HG03060 (cell line): ENCODE data around the gene C22orf15.

Experiments
- ATAC-seq: cut with Tn5 transposase; IDR thresholded peaks from one replicate; pipeline ENCODE4 v1.9.1; 2021; ENCODE audit warnings: low read depth, moderate number of reproducible peaks; ENCODE audit not compliant: unreplicated experiment

Gene C22orf15

GRCh38 chr22:23750367-23750713 lies 12.4 kb upstream of the C22orf15 start:
- no peak for ATAC-seq

GRCh38 chr22:23750714-23751440 lies 11.9 kb upstream of the C22orf15 start, which contains the start of gene ZNF70:
Gene ZNF70 (minus strand): TSS chr22:23751112. CDS start chr22:23745140, 5,972 bp downstream.
- no peak for ATAC-seq

- no peak for ATAC-seq
Observed at GRCh38 chr22:23751441-23751996, 11.3 kb upstream of the C22orf15 start.

GRCh38 chr22:23752090-23752691 lies 10.6 kb upstream of the C22orf15 start:
- no peak for ATAC-seq

- ATAC-seq = no peak
Observed at GRCh38 chr22:23752750-23753149, 10.0 kb upstream of the C22orf15 start.

GRCh38 chr22:23753385-23753784 lies 9.4 kb upstream of the C22orf15 start:
- ATAC-seq = no peak

- ATAC-seq = no peak
Observed at GRCh38 chr22:23754220-23754919, 8.4 kb upstream of the C22orf15 start, which contains the start of gene VPREB3. Gene VPREB3 (minus strand): TSS chr22:23754425. CDS start chr22:23754363, 62 bp downstream.

- no peak for ATAC-seq
Observed at GRCh38 chr22:23754980-23755636, 7.7 kb upstream of the C22orf15 start.

- no peak for ATAC-seq
Observed at GRCh38 chr22:23755711-23756110, 7.1 kb upstream of the C22orf15 start.

GRCh38 chr22:23756891-23757290 lies 5.9 kb upstream of the C22orf15 start:
- ATAC-seq = no peak

GRCh38 chr22:23759566-23759965 lies 3.2 kb upstream of the C22orf15 start:
- ATAC-seq = no peak

- no peak for ATAC-seq
Observed at GRCh38 chr22:23760056-23760455, 2.7 kb upstream of the C22orf15 start.

GRCh38 chr22:23763579-23763945 lies 772 bp downstream of the C22orf15 start:
- ATAC-seq = no peak

GRCh38 chr22:23763954-23764353 lies 1.2 kb downstream of the C22orf15 start:
- ATAC-seq = no peak

GRCh38 chr22:23764899-23765881 lies 2.4 kb downstream of the C22orf15 start:
- ATAC-seq = no peak

GRCh38 chr22:23767303-23767672 lies 4.5 kb downstream of the C22orf15 start:
- no peak for ATAC-seq

GRCh38 chr22:23767673-23768548 lies 5.1 kb downstream of the C22orf15 start, which contains the start of gene CHCHD10:
Gene CHCHD10 (minus strand): TSS chr22:23767972. CDS start chr22:23767874, 98 bp downstream.
- no peak for ATAC-seq

- no peak for ATAC-seq
Observed at GRCh38 chr22:23769321-23769965, 6.7 kb downstream of the C22orf15 start.
